H9 (cell line): ENCODE data around the gene EGLN3. TPM values are rescaled to one million over a fixed set of nuclear protein-coding genes. Genes with fewer than 3 reads are reported as not detected.
A peak's percentile ranks its signal among the peaks of the same experiment; 100 is the strongest.

Experiments
- DNase-seq: peaks from one replicate; pipeline ENCODE4 v3.0.0-alpha.2; 2017
- H2AFZ ChIP-seq: one replicate; pipeline ENCODE4 v1.6.1; 2013; ENCODE audit warnings: mild to moderate bottlenecking, low read length, control low read depth, moderate library complexity
- H2AK5ac ChIP-seq: 2 replicates; pipeline ENCODE4 v1.6.1; 2013; ENCODE audit warnings: low read length, control low read depth, mixed read lengths; ENCODE audit not compliant: insufficient read length
- H2BK120ac ChIP-seq: one replicate; pipeline ENCODE4 v1.6.1; 2013; ENCODE audit warnings: low read depth, mild to moderate bottlenecking, low read length, control low read depth, inconsistent platforms; ENCODE audit not compliant: poor library complexity, severe bottlenecking
- H2BK12ac ChIP-seq: 2 replicates; pipeline ENCODE4 v1.6.1; 2013; ENCODE audit warnings: low read length, control low read depth, mixed read lengths, low read depth; ENCODE audit not compliant: insufficient read length
- H2BK15ac ChIP-seq: 2 replicates; pipeline ENCODE4 v1.6.1; 2013; ENCODE audit warnings: low read depth, low read length, control low read depth
- H2BK20ac ChIP-seq: one replicate; pipeline ENCODE4 v1.6.1; 2013; ENCODE audit warnings: low read depth, mild to moderate bottlenecking, low read length, control low read depth, inconsistent platforms; ENCODE audit not compliant: poor library complexity, severe bottlenecking
- H2BK5ac ChIP-seq: 2 replicates; pipeline ENCODE4 v1.6.1; 2013; ENCODE audit warnings: low read length, control low read depth, mixed read lengths; ENCODE audit not compliant: insufficient read length
- H3K14ac ChIP-seq: 2 replicates; pipeline ENCODE4 v1.6.1; 2013; ENCODE audit warnings: low read length, control low read depth; ENCODE audit not compliant: insufficient read depth
- H3K18ac ChIP-seq: 2 replicates; pipeline ENCODE4 v1.6.1; 2013; ENCODE audit warnings: low read depth, mild to moderate bottlenecking, mixed read lengths, low read length, control low read depth; ENCODE audit not compliant: insufficient read length
- H3K23ac ChIP-seq: 2 replicates; pipeline ENCODE4 v1.6.1; 2013; ENCODE audit warnings: low read length, control low read depth, mixed read lengths, low read depth; ENCODE audit not compliant: insufficient read length
- H3K23me2 ChIP-seq: 2 replicates; pipeline ENCODE4 v1.6.1; 2013; ENCODE audit warnings: low read depth, mild to moderate bottlenecking, mixed read lengths, low read length, control low read depth; ENCODE audit not compliant: insufficient read length, poor library complexity, severe bottlenecking
- H3K27ac ChIP-seq: 2 replicates; pipeline ENCODE4 v1.5.1; 2013; ENCODE audit warnings: low read length, control low read depth, mixed read lengths, low read depth; ENCODE audit not compliant: insufficient read length
- H3K27me3 ChIP-seq: 2 replicates; pipeline ENCODE4 v1.6.1; 2013; ENCODE audit warnings: low read length, control low read depth, inconsistent platforms; ENCODE audit not compliant: insufficient read depth
- H3K4ac ChIP-seq: 2 replicates; pipeline ENCODE4 v1.6.1; 2013; ENCODE audit warnings: low read depth, mild to moderate bottlenecking, control low read depth, inconsistent platforms, low read length, moderate library complexity
- H3K4me1 ChIP-seq: 2 replicates; pipeline ENCODE4 v1.6.1; 2013; ENCODE audit warnings: low read length, control low read depth, inconsistent platforms; ENCODE audit not compliant: insufficient read depth
- H3K4me2 ChIP-seq: 2 replicates; pipeline ENCODE4 v1.6.1; 2013; ENCODE audit warnings: low read length, control low read depth, mixed read lengths; ENCODE audit not compliant: insufficient read length, insufficient read depth
- H3K56ac ChIP-seq: 2 replicates; pipeline ENCODE4 v1.6.1; 2013; ENCODE audit warnings: low read depth, mild to moderate bottlenecking, mixed read lengths, low read length, control low read depth; ENCODE audit not compliant: insufficient read length
- H3K79me1 ChIP-seq: 2 replicates; pipeline ENCODE4 v1.6.1; 2013; ENCODE audit warnings: low read depth, mild to moderate bottlenecking, moderate library complexity, low read length, control low read depth, inconsistent platforms; ENCODE audit not compliant: insufficient read depth, poor library complexity, severe bottlenecking
- H3K79me2 ChIP-seq: 2 replicates; pipeline ENCODE4 v1.6.1; 2013; ENCODE audit warnings: low read length, control low read depth, inconsistent platforms; ENCODE audit not compliant: insufficient read depth
- H3K9ac ChIP-seq: 2 replicates; pipeline ENCODE4 v1.6.1; 2013; ENCODE audit warnings: low read length, control low read depth, mixed read lengths; ENCODE audit not compliant: insufficient read length; ENCODE audit errors: extremely low read depth
- H3K9me3 ChIP-seq: one replicate; pipeline ENCODE4 v1.6.1; 2013; ENCODE audit warnings: low read depth, low read length, inconsistent platforms; ENCODE audit not compliant: control insufficient read depth
- H3T11ph ChIP-seq: one replicate; pipeline ENCODE4 v1.6.1; 2013; ENCODE audit warnings: mild to moderate bottlenecking, low read length, control low read depth, inconsistent platforms
- H4K20me1 ChIP-seq: one replicate; pipeline ENCODE4 v1.6.1; 2013; ENCODE audit not compliant: control insufficient read depth, insufficient read length, insufficient read depth
- H4K5ac ChIP-seq: 2 replicates; pipeline ENCODE4 v1.6.1; 2013; ENCODE audit warnings: low read depth, mild to moderate bottlenecking, mixed read lengths, low read length, control low read depth; ENCODE audit not compliant: insufficient read length
- H4K8ac ChIP-seq: replicated peaks from 2 replicates; pipeline ENCODE4 v1.6.1; 2013; ENCODE audit warnings: low read length, control low read depth, mixed read lengths, low read depth; ENCODE audit not compliant: insufficient read length
- H4K91ac ChIP-seq: 2 replicates; pipeline ENCODE4 v1.6.1; 2013; ENCODE audit warnings: low read depth, mild to moderate bottlenecking, moderate library complexity, mixed read lengths, low read length, control low read depth; ENCODE audit not compliant: insufficient read length
- H3K27ac Mint-ChIP-seq, 3 experiments: 2 replicates in 2 of 3; 3 replicates in 1 of 3; pipeline ENCODE4 v1.8.0; 2020 to 2021; ENCODE audit warnings: mixed read lengths in 3 of 3, mild to moderate bottlenecking in 1 of 3, moderate library complexity in 1 of 3
- H3K27me3 Mint-ChIP-seq: 2 replicates; pipeline ENCODE4 v1.8.0; 2021; ENCODE audit warnings: low read depth, mild to moderate bottlenecking, moderate library complexity, mixed read lengths
- H3K36me3 Mint-ChIP-seq, 3 experiments: 2 replicates in 2 of 3; 3 replicates in 1 of 3; pipeline ENCODE4 v1.8.0; 2020 to 2021; ENCODE audit warnings: low read depth in 3 of 3, mixed read lengths in 3 of 3; ENCODE audit not compliant: insufficient read depth in 1 of 3
- H3K4me1 Mint-ChIP-seq, 2 experiments: 2 replicates each; pipeline ENCODE4 v1.8.0; 2020; ENCODE audit warnings: mixed read lengths in 2 of 2
- H3K4me3 Mint-ChIP-seq, 2 experiments: 2 replicates in 1 of 2; 3 replicates in 1 of 2; pipeline ENCODE4 v1.8.0; 2020 to 2021; ENCODE audit warnings: mild to moderate bottlenecking in 2 of 2, mixed read lengths in 2 of 2, moderate library complexity in 1 of 2
- H3K9me3 Mint-ChIP-seq, 2 experiments: 2 replicates in 1 of 2; 3 replicates in 1 of 2; pipeline ENCODE4 v1.8.0; 2020; ENCODE audit warnings: mild to moderate bottlenecking in 2 of 2, mixed read lengths in 2 of 2, moderate library complexity in 1 of 2
- CTCF ChIP-seq: fragments of 200-600 bp; sonication (generic); conservative IDR thresholded peaks from 3 replicates; pipeline ENCODE4 v1.8.0; 2021; ENCODE audit warnings: antibody characterized with exemption, mild to moderate bottlenecking
- WGBS: extraction: QIAGEN DNeasy Blood & Tissue Kit; methylation state at CpG from one replicate; pipeline ENCODE4 v1.1.7; 2013; ENCODE audit warnings: missing lambda C conversion rate, low lambda C conversion rate, mixed read lengths; ENCODE audit not compliant: insufficient read length; ENCODE audit errors: extremely low coverage; 5-methylcytosine and 5-hydroxymethylcytosine counted together
- total RNA-seq: library from RNA; stranded (reverse); gene quantifications from 2 replicates; pipeline ENCODE4 v1.2.1, GENCODE V29; 2021

The EGLN3 gene
- total RNA-seq, 1 experiment from 2014 or later, result 19.8 TPM

DNA sequence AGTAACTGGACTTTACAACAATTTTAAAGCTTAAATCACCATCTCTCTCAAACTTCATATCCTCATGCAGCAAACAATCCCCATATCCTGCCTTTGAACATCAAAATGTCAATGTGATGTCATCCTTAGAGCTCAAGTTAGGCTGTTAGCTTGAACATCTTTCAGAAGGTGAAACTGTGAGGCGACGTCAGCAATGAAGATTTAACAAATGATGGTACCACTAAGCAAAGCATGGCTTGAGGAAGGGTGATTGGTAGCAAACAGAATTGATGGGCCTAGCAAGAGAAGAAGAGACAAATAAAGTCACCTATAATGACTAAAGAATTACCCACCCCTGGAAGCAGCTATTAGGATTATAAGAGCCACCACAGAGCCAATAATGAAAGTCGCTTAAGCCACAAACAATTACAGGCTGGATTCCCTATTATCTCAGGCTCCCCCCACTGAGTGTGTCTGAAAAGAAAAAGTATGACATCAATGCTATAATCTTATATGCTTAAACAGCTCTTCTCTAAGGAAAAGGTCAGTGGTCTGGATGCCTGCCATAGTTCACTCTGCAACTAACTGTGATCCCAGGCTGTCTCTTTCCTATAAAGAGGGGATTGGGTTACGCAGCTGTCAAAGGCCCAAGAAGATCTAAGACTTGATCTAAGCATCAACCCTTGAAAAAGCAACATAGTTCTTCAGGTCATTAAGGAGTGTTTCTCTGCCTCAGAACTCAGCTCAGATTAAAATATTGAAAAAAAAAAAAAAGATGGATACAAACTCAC is 18.1 kb downstream of the EGLN3 start:
- no peak for TF ChIP-seq CTCF
- no peak overlapping the region for H3K14ac ChIP-seq
- H3K27ac ChIP-seq, result no peak overlapping the region
- no peak overlapping the region for H2BK5ac ChIP-seq
- no peaks in the 10 kb centered on the region for H3K79me1 ChIP-seq
- H2AK5ac ChIP-seq, result no peak overlapping the region
- no peak overlapping the region for H4K5ac ChIP-seq
- H4K8ac ChIP-seq, result no peak overlapping the region
- H2BK20ac ChIP-seq, result no peak overlapping the region
- no peak overlapping the region for H3K4ac ChIP-seq
- DNase-seq, result no peak
- H3K23me2 ChIP-seq, result no peaks in the 10 kb centered on the region
- Mint-ChIP-seq H3K27ac (peak overlapping the region in 1 of 3 experiments; percentile 85; a peak in 3 of 7 replicates), H3K36me3 (peaks cover 13 to 36% (median 32%) of the 10 kb centered on the region in 3 experiments; a peak in 6 of 7 replicates), H3K4me3 (no peak overlapping the region), H3K4me1 (peaks cover 67 to 71% of the 10 kb centered on the region in 2 experiments), H3K27me3 (no peaks in the 10 kb centered on the region), H3K9me3 (no peaks in the 10 kb centered on the region)
- H2BK15ac ChIP-seq, result no peak overlapping the region
- no peak overlapping the region for H2BK12ac ChIP-seq
- H3T11ph ChIP-seq, result no peak overlapping the region
- H3K4me2 ChIP-seq, result no peak overlapping the region
- no peak overlapping the region for H4K91ac ChIP-seq
- no peak overlapping the region for H3K18ac ChIP-seq
- WGBS, result no CpG with 5 or more reads among the region's 4 CpGs
- no peak overlapping the region for H2AFZ ChIP-seq
- no peak overlapping the region for H3K9ac ChIP-seq
- H3K23ac ChIP-seq, result no peak overlapping the region
- peaks cover 6% of the 10 kb centered on the region; the same call in 1 of the 2 replicates for H3K79me2 ChIP-seq
- no peak overlapping the region for H2BK120ac ChIP-seq
- H3K9me3 ChIP-seq, result no peaks in the 10 kb centered on the region
- H3K27me3 ChIP-seq, result no peaks in the 10 kb centered on the region
- no peak overlapping the region for H3K56ac ChIP-seq
- H3K4me1 ChIP-seq, result peaks cover 23% of the 10 kb centered on the region; the same call in 1 of the 2 replicates
- H4K20me1 ChIP-seq, result no peaks in the 10 kb centered on the region
